ENCODE measurements around the gene PAPPA2. TPM values are rescaled to one million over a fixed set of nuclear protein-coding genes. Genes with fewer than 3 reads are reported as not detected.

The PAPPA2 gene
- total and polyA plus RNA-seq, 2 of the 4 experiments (the other 2 are of a cell fraction), result 0.10 to 0.18 TPM

- no peak overlapping the region for H2BK15ac ChIP-seq (ENCODE audit: low read depth, low read length)
- H3K4me1 ChIP-seq (ENCODE audit: control insufficient read depth, insufficient read depth, low read length), result no peaks in the 10 kb centered on the region
- no peaks in the 10 kb centered on the region for H3K27me3 ChIP-seq (ENCODE audit: control insufficient read depth, insufficient read depth, low read length)
- H3K79me1 ChIP-seq (ENCODE audit: low read depth in 1 of 2, low read length in 2 of 2), result no peaks in the 10 kb centered on the region
- H2AK9ac ChIP-seq (replicated peaks; ENCODE audit: low read depth, low read length, poor library complexity), result no peak overlapping the region
- no peak overlapping the region for H2BK120ac ChIP-seq (ENCODE audit: low read depth, low read length)
- no peak overlapping the region for H3K4ac ChIP-seq (ENCODE audit: low read depth, low read length)
- no peak overlapping the region for H3K56ac ChIP-seq (ENCODE audit: extremely low read depth, insufficient read depth, low read length)
- no peaks in the 10 kb centered on the region for H3K9me3 ChIP-seq (ENCODE audit: control insufficient read depth, insufficient read depth, low read length)
- H3K36me3 ChIP-seq (ENCODE audit: control insufficient read depth, insufficient read depth, low read length), result no peaks in the 10 kb centered on the region
- H3K23ac ChIP-seq (ENCODE audit: low read depth, low read length), result no peak overlapping the region
- no peak overlapping the region for H4K5ac ChIP-seq (ENCODE audit: low read depth, low read length)
- no peak overlapping the region for H2AFZ ChIP-seq (replicated peaks; ENCODE audit: low read length, poor library complexity)
- ChIA-PET CTCF (no interaction called here), POLR2A (ENCODE audit: unreplicated experiment) (no interaction called here)
- WGBS, 2 experiments (ENCODE audit: extremely low coverage in 2 of 2, insufficient read length in 1 of 2), result no CpG with 5 or more reads among the region's 3 CpGs
- DNase-seq (no peak), ATAC-seq (ENCODE audit: low read depth) (no peak)
- intact Hi-C loops (cut with micrococcal nuclease) (no loop called here), in situ Hi-C loops (cut with MboI; ENCODE audit: low sequenced_read_pairs) (no loop called here), dilution Hi-C loops (cut with HindIII; ENCODE audit: low sequenced_read_pairs, unreplicated experiment) (no loop called here)
- no peak overlapping the region for H2BK5ac ChIP-seq (ENCODE audit: low read depth, low read length, poor library complexity, severe bottlenecking)
- no peaks in the 10 kb centered on the region for H4K20me1 ChIP-seq (ENCODE audit: insufficient read depth, low read length)
- no peak overlapping the region for H3K4me2 ChIP-seq (ENCODE audit: low read depth, low read length)
- no peak overlapping the region for H3K18ac ChIP-seq (ENCODE audit: low read depth, low read length)
- no peak overlapping the region for H3K14ac ChIP-seq (replicated peaks; ENCODE audit: low read depth, low read length)
- TF ChIP-seq CHD1 (IDR thresholded peaks at IDR 0.05; ENCODE audit: low read depth, low read length), result no peak
- TF ChIP-seq RFX5 (IDR thresholded peaks at IDR 0.05; ENCODE audit: low read depth, low read length), result no peak
- TF ChIP-seq MXI1 (IDR thresholded peaks at IDR 0.05; ENCODE audit: borderline replicate concordance, low read depth, low read length), result no peak
- no peak for TF ChIP-seq POLR2A (IDR thresholded peaks at IDR 0.05; ENCODE audit: low read depth, low read length)
- TF ChIP-seq MAZ (IDR thresholded peaks at IDR 0.05; ENCODE audit: borderline replicate concordance, low read depth, low read length), result no peak
- no peak overlapping the region for H3K27ac ChIP-seq (ENCODE audit: insufficient read depth, low read length)
- BruUV-seq (replicated peaks), result no TSS peak
- no peak overlapping the region for H2AK5ac ChIP-seq (ENCODE audit: low read depth, low read length)
- H4K91ac ChIP-seq (ENCODE audit: insufficient read depth, low read depth, low read length), result no peak overlapping the region
- H3K9me1 ChIP-seq (ENCODE audit: insufficient read depth, low read length), result no peaks in the 10 kb centered on the region
- no peak overlapping the region for H3K4me3 ChIP-seq (ENCODE audit: insufficient read depth, low read depth, low read length)
- no peak overlapping the region for H4K8ac ChIP-seq (ENCODE audit: low read depth in 2 of 2, low read length in 2 of 2)
- H3K9ac ChIP-seq (ENCODE audit: low read depth, low read length), result no peak overlapping the region
- no peak overlapping the region for H2BK20ac ChIP-seq (ENCODE audit: low read depth, low read length)
These were observed 138.4 kb downstream of the PAPPA2 start for GRCh38 chr1:176601348-176601747.
